NB4 (cell line): Measurements from ENCODE around the gene DOK1.

ENCODE experiments used
- CTCF ChIP-seq: IDR thresholded peaks from one replicate; pipeline ENCODE4 v1.5.1; 2012; ENCODE audit warnings: low read depth, low read length
- MAX ChIP-seq: IDR thresholded peaks from 2 replicates; pipeline ENCODE4 v1.6.1; 2011; ENCODE audit warnings: low read depth, low read length
- POLR2A ChIP-seq: IDR thresholded peaks from 2 replicates; pipeline ENCODE4 v1.6.1; 2011; ENCODE audit warnings: mild to moderate bottlenecking; ENCODE audit not compliant: insufficient read length; ENCODE audit errors: extremely low read depth

GRCh38 chr2:74535440-74535965, 19.0 kb upstream of the DOK1 start:
- TF ChIP-seq CTCF (no peak), POLR2A (no peak), MAX (no peak)
